ENCODE results near the gene CPD. TPM values are rescaled to one million over a fixed set of nuclear protein-coding genes. Genes with fewer than 3 reads are reported as not detected.

CPD gene
- total RNA-seq, 4 donors from 2014 or later = 36.9 to 63.6 (median 50.8) TPM

DNA sequence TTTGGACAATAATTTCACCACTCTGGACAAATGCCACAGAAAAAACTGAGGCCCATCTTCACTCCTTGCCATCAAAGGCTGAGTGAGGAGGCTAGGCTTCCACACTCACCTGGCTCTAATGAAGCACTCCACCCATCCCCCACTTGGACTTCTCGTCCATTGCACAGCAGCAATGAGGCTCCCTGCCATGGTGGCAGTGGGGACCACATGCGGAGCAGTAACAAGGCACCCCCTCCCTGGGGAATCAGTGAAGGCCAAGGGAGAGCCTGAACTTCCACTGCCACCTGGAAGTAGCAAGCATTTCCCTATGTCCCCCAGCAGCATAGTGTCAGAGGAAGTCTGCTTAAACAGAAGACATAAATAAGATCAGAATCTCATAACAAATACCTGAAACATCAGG, 96.5 kb downstream of the CPD start:
- no peak for DNase-seq
- Histone ChIP-seq H3K9me3 (no peaks in the 10 kb centered on the region), H3K4me3 (no peak overlapping the region), H3K27ac (no peak overlapping the region), H3K4me1 (peaks cover 5 to 55% (median 18%) of the 10 kb centered on the region in 3 donors), H3K36me3 (peaks cover 0 to 11% (median 0%) of the 10 kb centered on the region in 3 donors), H3K27me3 (no peaks in the 10 kb centered on the region)
- 94 to 100% methylated on average over 1 to 2 of the region's 2 CpGs for WGBS, 2 donors
- TF ChIP-seq POLR2A (IDR thresholded peaks at IDR 0.05) = no peak
- TF ChIP-seq, protein P1, sequence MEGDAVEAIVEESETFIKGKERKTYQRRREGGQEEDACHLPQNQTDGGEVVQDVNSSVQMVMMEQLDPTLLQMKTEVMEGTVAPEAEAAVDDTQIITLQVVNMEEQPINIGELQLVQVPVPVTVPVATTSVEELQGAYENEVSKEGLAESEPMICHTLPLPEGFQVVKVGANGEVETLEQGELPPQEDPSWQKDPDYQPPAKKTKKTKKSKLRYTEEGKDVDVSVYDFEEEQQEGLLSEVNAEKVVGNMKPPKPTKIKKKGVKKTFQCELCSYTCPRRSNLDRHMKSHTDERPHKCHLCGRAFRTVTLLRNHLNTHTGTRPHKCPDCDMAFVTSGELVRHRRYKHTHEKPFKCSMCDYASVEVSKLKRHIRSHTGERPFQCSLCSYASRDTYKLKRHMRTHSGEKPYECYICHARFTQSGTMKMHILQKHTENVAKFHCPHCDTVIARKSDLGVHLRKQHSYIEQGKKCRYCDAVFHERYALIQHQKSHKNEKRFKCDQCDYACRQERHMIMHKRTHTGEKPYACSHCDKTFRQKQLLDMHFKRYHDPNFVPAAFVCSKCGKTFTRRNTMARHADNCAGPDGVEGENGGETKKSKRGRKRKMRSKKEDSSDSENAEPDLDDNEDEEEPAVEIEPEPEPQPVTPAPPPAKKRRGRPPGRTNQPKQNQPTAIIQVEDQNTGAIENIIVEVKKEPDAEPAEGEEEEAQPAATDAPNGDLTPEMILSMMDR (IDR thresholded peaks at IDR 0.05) = no peak
- intact Hi-C loops (cut with DNase I) = no loop called here

DNA sequence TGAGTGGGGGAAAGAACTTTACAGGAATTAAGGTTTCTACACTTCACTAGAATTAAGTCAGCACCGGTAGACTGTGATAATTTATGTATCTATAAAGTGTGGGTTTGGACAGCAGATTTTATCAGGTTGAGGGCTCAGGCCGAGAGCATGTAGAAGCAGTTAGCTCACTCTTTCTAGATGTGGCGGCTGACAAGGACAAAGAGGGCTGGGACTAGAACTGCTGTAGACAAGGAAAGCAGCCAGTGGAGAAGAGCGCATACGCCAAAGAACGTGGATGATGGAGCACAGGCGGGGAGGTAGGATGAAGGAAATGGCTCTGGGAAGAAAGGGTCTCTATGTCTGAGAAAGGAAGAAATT, 98.0 kb downstream of the CPD start:
- intact Hi-C loops (cut with DNase I) = no loop called here
- whole genome bisulfite sequencing, 2 donors = 19% methylated on average over 7 of the region's 7 CpGs
- peak overlapping the region; percentile 71 to 99 (median 87) for H3K4me3 ChIP-seq

DNA sequence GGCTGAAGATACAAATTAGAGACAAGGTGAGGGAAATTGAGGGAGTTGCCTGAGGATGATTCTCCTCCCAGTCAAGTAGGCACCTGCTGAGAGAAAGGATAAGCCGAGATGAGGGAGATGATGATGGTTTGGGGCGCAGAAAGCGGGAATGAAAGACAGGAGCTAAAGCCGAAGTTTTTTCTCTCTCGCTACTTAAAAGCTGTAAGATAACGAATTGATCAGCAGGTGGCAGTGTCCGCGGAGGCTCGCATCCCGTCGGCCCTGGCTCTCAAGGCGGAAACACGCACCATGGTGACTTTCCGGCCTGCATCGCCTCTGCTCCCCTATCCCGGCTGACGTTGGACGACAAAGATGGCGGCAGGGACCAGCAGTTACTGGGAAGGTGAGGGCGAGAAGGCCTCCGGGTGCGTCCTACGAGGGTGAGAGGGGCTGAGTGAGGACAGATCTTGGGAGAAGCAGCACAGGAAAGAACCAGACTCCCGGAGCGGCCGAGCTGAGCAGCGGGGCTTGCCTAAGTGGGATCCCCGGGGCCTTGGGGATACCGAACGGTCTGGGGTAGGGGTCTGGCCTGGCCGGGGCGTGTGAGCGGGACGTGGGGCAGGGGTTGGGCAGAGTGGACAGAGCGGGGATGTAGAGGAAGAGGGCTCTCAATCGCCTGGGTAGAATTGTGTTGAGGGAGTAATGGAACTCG, 98.5 kb downstream of the CPD start, which contains the start of gene GOSR1:
Gene GOSR1 (plus strand): TSS at position 326 of the 691 bp plus-strand sequence. CDS start 26 bp downstream, at position 352.
- intact Hi-C loops (cut with DNase I) = no loop called here
- Histone ChIP-seq H3K36me3 (peaks cover 0 to 31% (median 5%) of the 10 kb centered on the region in 3 donors), H3K4me3 (peak within 1 kb of the TSS; percentile 71 to 99 (median 87)), H3K9me3 (no peaks in the 10 kb centered on the region), H3K4me1 (peaks cover 5 to 43% (median 18%) of the 10 kb centered on the region in 3 donors), H3K27ac (peak within 1 kb of the TSS; percentile 91 to 98 (median 94)), H3K27me3 (no peaks in the 10 kb centered on the region)
- 1% methylated on average over 19 to 35 of the region's 37 CpGs for WGBS, 2 donors
- TF ChIP-seq, protein P1 (IDR thresholded peaks at IDR 0.05) = peak; percentile 63 to 86 (median 79)
- TF ChIP-seq POLR2A (IDR thresholded peaks at IDR 0.05) = peak in 2 of 4 donors; percentile 20 to 52
- peak; percentile 48 for DNase-seq

More for the DNA sequence above, 98.0 kb downstream of the CPD start:
- TF ChIP-seq, protein P1 (IDR thresholded peaks at IDR 0.05) = no peak
- TF ChIP-seq POLR2A (IDR thresholded peaks at IDR 0.05) = no peak
- Histone ChIP-seq H3K36me3 (peaks cover 0 to 26% (median 5%) of the 10 kb centered on the region in 3 donors), H3K9me3 (no peaks in the 10 kb centered on the region), H3K4me1 (peaks cover 5 to 46% (median 18%) of the 10 kb centered on the region in 3 donors), H3K27ac (peak overlapping the region; percentile 91 to 98 (median 94)), H3K27me3 (no peaks in the 10 kb centered on the region)
- no peak for DNase-seq

DNA sequence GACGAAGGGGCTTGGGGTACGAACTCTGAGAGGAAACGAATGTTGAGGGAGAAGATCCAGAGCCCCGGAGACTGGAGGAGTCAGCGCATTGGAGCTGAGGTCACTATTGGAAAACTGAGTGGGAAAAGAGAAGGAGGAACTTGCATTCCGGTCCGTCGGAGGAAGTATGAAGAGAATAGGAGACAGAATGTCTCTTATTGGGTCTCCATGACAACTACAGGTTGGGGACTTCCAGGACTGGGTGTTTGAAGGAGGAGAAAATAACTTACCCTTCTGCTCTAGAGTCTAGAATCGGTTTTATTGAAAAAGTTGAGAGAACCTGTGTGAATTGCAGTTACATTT, 99.0 kb downstream of the CPD start:
- Histone ChIP-seq H3K4me1 (peaks cover 5 to 38% (median 18%) of the 10 kb centered on the region in 3 donors), H3K27ac (peak overlapping the region; percentile 91 to 98 (median 94)), H3K4me3 (peak overlapping the region; percentile 71 to 99 (median 87)), H3K9me3 (no peaks in the 10 kb centered on the region), H3K36me3 (peaks cover 0 to 36% (median 9%) of the 10 kb centered on the region in 3 donors), H3K27me3 (no peaks in the 10 kb centered on the region)
- intact Hi-C loops (cut with DNase I) = no loop called here
- WGBS, 2 donors = 0 to 1% methylated on average over 9 of the region's 9 CpGs
- TF ChIP-seq POLR2A (IDR thresholded peaks at IDR 0.05) = no peak
- TF ChIP-seq, protein P1 (IDR thresholded peaks at IDR 0.05) = no peak
- DNase-seq = no peak

DNA sequence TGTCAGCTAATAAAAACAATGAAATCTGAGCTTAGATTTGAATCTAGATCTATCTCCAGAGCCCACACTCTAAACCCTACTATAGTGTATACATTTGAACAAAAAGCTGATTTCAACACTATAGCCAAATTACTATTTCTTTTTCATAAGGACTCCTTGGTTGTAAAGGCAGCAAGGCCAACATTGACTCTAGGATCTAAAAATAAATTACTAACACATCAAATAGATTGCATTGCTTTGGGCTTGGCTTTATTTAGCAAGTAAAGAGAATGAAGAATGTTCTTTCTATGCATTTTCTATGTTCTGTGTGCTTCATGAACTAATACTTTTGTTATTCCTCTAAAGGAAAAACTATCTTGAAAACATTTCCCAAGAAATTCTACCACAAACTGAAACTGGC, 103.8 kb downstream of the CPD start:
- TF ChIP-seq, protein P1 (IDR thresholded peaks at IDR 0.05) = no peak
- TF ChIP-seq POLR2A (IDR thresholded peaks at IDR 0.05) = no peak
- no peak for DNase-seq
- Histone ChIP-seq H3K4me1 (peaks cover 0 to 22% (median 14%) of the 10 kb centered on the region in 3 donors), H3K9me3 (no peaks in the 10 kb centered on the region), H3K27ac (no peak overlapping the region), H3K36me3 (peaks cover 0 to 84% (median 46%) of the 10 kb centered on the region in 3 donors), H3K27me3 (no peaks in the 10 kb centered on the region), H3K4me3 (no peak overlapping the region)
- intact Hi-C loops (cut with DNase I) = no loop called here
